ENCODE data around the gene FUZ.

Gene FUZ

DNA sequence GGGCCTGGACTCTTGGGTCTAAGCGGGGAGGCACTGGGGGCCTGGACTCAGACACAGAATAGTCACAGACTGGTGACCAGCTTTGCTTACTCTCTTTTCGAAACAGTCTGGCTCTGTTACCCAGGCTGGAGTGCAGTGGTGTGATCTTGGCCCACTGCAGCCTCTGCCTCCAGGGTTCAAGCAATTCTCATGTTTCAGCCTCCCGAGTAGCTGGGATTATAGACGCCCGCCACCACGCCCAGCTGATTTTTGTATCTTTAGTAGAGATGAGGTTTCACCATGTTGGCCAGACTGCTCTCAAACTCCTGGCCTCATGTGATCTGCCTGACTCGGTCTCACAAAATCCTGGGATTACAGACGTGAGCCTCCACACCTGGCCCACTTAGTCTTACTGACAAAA, 16.1 kb upstream of the FUZ start (continued):
- TF ChIP-seq ZNF596 (tag by site-specific recombination; IDR thresholded peaks at IDR 0.05) (no peak), MYNN (tag by site-specific recombination; IDR thresholded peaks at IDR 0.05; ENCODE audit: borderline replicate concordance) (no peak), ZNF169 (tag by site-specific recombination; IDR thresholded peaks at IDR 0.05) (no peak), ZNF175 (tag by site-specific recombination; IDR thresholded peaks at IDR 0.05) (no peak), HOXA7 (CRISPR knock-in tag; IDR thresholded peaks at IDR 0.05; ENCODE audit: borderline replicate concordance) (no peak), GFI1B (tag by site-specific recombination; IDR thresholded peaks at IDR 0.05) (no peak), ZNF629 (tag by site-specific recombination; IDR thresholded peaks at IDR 0.05) (no peak), ZNF155 (tag by site-specific recombination; IDR thresholded peaks at IDR 0.05) (no peak)
- TF ChIP-seq, protein P1, sequence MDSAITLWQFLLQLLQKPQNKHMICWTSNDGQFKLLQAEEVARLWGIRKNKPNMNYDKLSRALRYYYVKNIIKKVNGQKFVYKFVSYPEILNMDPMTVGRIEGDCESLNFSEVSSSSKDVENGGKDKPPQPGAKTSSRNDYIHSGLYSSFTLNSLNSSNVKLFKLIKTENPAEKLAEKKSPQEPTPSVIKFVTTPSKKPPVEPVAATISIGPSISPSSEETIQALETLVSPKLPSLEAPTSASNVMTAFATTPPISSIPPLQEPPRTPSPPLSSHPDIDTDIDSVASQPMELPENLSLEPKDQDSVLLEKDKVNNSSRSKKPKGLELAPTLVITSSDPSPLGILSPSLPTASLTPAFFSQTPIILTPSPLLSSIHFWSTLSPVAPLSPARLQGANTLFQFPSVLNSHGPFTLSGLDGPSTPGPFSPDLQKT (IDR thresholded peaks at IDR 0.05; ENCODE audit: borderline replicate concordance, low read depth, low read length), result no peak
- TF ChIP-seq, protein P2, sequence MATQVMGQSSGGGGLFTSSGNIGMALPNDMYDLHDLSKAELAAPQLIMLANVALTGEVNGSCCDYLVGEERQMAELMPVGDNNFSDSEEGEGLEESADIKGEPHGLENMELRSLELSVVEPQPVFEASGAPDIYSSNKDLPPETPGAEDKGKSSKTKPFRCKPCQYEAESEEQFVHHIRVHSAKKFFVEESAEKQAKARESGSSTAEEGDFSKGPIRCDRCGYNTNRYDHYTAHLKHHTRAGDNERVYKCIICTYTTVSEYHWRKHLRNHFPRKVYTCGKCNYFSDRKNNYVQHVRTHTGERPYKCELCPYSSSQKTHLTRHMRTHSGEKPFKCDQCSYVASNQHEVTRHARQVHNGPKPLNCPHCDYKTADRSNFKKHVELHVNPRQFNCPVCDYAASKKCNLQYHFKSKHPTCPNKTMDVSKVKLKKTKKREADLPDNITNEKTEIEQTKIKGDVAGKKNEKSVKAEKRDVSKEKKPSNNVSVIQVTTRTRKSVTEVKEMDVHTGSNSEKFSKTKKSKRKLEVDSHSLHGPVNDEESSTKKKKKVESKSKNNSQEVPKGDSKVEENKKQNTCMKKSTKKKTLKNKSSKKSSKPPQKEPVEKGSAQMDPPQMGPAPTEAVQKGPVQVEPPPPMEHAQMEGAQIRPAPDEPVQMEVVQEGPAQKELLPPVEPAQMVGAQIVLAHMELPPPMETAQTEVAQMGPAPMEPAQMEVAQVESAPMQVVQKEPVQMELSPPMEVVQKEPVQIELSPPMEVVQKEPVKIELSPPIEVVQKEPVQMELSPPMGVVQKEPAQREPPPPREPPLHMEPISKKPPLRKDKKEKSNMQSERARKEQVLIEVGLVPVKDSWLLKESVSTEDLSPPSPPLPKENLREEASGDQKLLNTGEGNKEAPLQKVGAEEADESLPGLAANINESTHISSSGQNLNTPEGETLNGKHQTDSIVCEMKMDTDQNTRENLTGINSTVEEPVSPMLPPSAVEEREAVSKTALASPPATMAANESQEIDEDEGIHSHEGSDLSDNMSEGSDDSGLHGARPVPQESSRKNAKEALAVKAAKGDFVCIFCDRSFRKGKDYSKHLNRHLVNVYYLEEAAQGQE (tag by site-specific recombination; IDR thresholded peaks at IDR 0.05), result no peak
- TF ChIP-seq, protein P3, sequence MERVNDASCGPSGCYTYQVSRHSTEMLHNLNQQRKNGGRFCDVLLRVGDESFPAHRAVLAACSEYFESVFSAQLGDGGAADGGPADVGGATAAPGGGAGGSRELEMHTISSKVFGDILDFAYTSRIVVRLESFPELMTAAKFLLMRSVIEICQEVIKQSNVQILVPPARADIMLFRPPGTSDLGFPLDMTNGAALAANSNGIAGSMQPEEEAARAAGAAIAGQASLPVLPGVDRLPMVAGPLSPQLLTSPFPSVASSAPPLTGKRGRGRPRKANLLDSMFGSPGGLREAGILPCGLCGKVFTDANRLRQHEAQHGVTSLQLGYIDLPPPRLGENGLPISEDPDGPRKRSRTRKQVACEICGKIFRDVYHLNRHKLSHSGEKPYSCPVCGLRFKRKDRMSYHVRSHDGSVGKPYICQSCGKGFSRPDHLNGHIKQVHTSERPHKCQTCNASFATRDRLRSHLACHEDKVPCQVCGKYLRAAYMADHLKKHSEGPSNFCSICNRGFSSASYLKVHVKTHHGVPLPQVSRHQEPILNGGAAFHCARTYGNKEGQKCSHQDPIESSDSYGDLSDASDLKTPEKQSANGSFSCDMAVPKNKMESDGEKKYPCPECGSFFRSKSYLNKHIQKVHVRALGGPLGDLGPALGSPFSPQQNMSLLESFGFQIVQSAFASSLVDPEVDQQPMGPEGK (tag by site-specific recombination; IDR thresholded peaks at IDR 0.05), result no peak

DNA sequence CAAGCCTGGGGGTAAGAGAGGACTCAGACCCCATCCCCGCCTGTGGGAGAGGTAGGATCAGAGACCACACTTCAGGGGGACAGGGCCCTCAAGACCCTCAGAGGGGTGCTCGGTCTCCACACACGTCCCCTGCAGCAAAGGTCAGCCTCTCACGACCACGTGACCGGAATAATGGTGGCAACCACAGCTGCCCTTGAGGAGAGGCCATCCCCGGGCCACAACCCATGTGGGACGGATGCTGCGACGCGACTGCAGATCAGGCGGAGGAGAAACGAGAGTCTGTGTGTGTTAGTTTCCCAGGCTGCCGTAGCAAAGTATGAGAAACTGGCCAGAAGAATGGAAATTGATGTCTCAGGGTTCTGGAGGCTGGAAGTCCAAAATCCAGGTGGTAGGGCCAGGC, 13.9 kb upstream of the FUZ start:
- Histone ChIP-seq H3K9me3 (ENCODE audit: control insufficient read depth, insufficient read depth, low read depth, low read length) (no peaks in the 10 kb centered on the region), H3K36me3 (ENCODE audit: control insufficient read depth in 2 of 2, insufficient read depth in 1 of 2, low read length in 2 of 2) (peaks cover 21 to 74% of the 10 kb centered on the region in 2 experiments; a peak in 2 of 3 replicates), H3K27ac (ENCODE audit: extremely low read depth, low read depth, low read length) (no peak overlapping the region), H3K4me1 (ENCODE audit: control insufficient read depth, insufficient read depth, low read length) (no peaks in the 10 kb centered on the region; the same call in 1 of the 2 replicates), H3K4me3 (ENCODE audit: low read depth, low read length) (no peak overlapping the region)
- ChIA-PET POLR2A (interaction anchor here (1.5 kb wide), 1 partner anchor 8 kb away, joined by 6 read pairs; no protein-coding TSS in a partner anchor), CTCF (no interaction called here)
- no peak for TF ChIP-seq ZNF571 (tag by site-specific recombination; IDR thresholded peaks at IDR 0.05)
- no peak for TF ChIP-seq REPIN1 (tag by site-specific recombination; IDR thresholded peaks at IDR 0.05; ENCODE audit: low read depth)
- TF ChIP-seq TRIM28 (IDR thresholded peaks at IDR 0.05; ENCODE audit: borderline replicate concordance, low read length), result no peak

DNA sequence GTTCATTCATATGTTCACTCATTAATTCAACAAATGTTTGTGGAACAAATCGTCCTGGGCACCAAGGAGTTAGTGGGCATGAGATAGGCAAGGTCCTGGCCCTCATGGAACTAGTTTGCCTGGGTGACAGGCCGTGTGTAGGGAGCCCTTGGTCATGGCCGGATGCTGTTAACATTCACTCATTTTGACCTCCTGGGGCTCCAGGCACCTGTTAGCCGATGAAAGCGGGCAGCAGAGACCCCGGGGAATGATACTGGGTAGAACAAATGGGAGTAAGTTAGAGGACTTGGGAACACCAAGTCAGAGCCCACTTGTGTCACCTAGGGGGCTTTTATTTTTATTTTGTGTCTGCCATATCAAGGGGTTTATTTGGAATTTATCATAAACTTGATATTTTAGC, 11.6 kb upstream of the FUZ start:
- POLR2A ChIA-PET, result interaction anchor here (0.7 to 1.2 kb wide), 2 partner anchors 8 to 12 kb away, joined by 5 to 8 read pairs; partner anchors contain the start of gene FUZ
- H3K36me3 ChIP-seq (ENCODE audit: control insufficient read depth in 2 of 2, insufficient read depth in 1 of 2, low read length in 2 of 2), result peaks cover 32 to 60% of the 10 kb centered on the region in 2 experiments

More for the DNA sequence above, 11.6 kb upstream of the FUZ start:
- Histone ChIP-seq H3K4me1 (ENCODE audit: control insufficient read depth, insufficient read depth, low read length) (peaks cover 11% of the 10 kb centered on the region), H3K27ac (ENCODE audit: extremely low read depth, low read depth, low read length) (no peak overlapping the region), H3K4me3 (ENCODE audit: low read depth, low read length) (no peak overlapping the region), H3K9me3 (ENCODE audit: control insufficient read depth, insufficient read depth, low read depth, low read length) (no peaks in the 10 kb centered on the region)
- peak; percentile 72 for TF ChIP-seq ZNF585B (tag by site-specific recombination; IDR thresholded peaks at IDR 0.05)
- no peak for TF ChIP-seq ZNF292 (tag by site-specific recombination; IDR thresholded peaks at IDR 0.05; ENCODE audit: borderline replicate concordance, low read depth)
- CTCF ChIA-PET, result interaction anchor here (0.7 kb wide), 1 partner anchor 54 kb away, joined by 3 read pairs; no protein-coding TSS in a partner anchor

All from HEK293 (cell line).